Measurements from ENCODE around the gene ATP8B3. TPM values are rescaled to one million over a fixed set of nuclear protein-coding genes. Genes with fewer than 3 reads are reported as not detected.

The ATP8B3 gene
- total RNA-seq, 4 donors from 2014 or later, result 0.27 to 0.75 TPM; not detected in 2

DNA sequence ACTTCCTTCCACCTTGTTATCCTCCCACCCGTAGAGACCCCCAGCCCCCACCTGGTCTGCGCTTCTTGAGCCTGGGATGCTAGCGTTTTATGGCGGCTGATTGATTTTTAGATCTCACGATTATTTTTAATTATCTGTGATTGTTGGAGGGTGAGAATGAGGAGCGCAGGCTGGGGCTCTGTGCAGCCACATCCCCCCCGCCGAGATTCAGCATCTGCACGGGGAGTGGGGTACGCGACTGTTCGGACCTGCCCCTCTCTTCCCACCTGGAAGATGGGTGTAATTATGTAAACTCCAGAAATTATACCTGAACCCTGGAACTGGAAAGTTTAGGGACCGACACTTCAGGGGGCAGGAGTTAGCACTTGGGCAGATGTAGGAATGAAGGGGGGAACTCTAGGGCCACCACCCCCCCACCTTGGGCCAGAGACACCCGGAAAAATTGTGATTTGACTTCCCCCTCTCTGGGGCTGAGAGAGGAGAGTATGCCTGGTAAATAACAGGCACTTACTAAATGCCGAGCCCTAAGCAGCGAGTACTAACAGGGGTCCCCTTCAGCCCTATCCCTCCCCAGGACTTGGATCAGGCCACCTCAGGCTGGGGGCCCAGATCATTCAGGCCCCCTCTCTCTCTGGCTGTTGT, 60.6 kb downstream of the ATP8B3 start:
- intact Hi-C loops (cut with DNase I; ENCODE audit: low total_unique reads) (no loop called here), in situ Hi-C loops (cut with MboI; ENCODE audit: low pct_ligation_motif_present in 1 of 4, low pct_unique_long_range_greater_than_20kb in 1 of 4, low sequenced_read_pairs in 3 of 4) (no loop called here)
- peaks cover 18 to 29% (median 26%) of the 10 kb centered on the region in 4 donors for H3K4me1 ChIP-seq

DNA sequence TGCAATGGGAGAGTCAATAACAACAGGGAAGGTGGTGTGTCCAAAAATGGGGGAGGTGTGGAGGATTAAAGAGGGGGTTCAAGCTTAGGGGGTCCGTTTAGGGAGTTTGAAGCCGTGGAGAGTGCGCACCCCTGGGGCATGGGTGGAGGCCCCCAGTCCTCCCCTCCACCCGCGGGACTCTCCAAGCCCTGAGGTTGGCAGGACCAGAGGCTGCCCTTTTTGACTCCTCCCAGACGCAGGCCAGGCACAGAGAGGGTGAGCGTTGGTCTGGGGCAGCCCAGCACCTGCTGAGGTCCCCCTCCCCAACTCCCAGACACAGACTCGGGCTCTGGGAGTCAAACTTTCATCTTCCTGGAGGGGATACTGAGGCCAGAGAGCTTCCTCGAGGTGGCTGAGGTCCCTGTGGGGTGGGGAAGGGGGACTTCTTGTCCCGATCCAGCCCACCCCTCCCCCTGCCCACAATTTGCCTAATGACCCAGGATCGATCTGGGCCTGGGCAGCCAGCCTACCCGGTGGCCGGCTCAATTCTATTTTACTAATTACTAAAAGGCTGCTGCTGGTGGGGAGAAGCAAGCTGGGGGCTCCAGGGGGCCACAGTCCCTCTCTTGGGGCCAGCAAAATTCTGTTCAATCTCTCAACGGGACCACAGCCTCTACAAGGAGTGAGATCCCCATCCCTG, 61.6 kb downstream of the ATP8B3 start:
- in situ Hi-C loops (cut with MboI; ENCODE audit: low pct_ligation_motif_present in 1 of 4, low pct_unique_long_range_greater_than_20kb in 1 of 4, low sequenced_read_pairs in 3 of 4), result no loop called here
- Histone ChIP-seq H3K36me3 (no peaks in the 10 kb centered on the region), H3K27ac (no peak overlapping the region), H3K4me1 (peaks cover 18 to 29% (median 26%) of the 10 kb centered on the region in 4 donors), H3K27me3 (peaks cover 88% of the 10 kb centered on the region), H3K4me3 (no peak overlapping the region), H3K9me3 (no peaks in the 10 kb centered on the region)
- TF ChIP-seq POLR2A (IDR thresholded peaks at IDR 0.05), result no peak
- TF ChIP-seq, protein P1, sequence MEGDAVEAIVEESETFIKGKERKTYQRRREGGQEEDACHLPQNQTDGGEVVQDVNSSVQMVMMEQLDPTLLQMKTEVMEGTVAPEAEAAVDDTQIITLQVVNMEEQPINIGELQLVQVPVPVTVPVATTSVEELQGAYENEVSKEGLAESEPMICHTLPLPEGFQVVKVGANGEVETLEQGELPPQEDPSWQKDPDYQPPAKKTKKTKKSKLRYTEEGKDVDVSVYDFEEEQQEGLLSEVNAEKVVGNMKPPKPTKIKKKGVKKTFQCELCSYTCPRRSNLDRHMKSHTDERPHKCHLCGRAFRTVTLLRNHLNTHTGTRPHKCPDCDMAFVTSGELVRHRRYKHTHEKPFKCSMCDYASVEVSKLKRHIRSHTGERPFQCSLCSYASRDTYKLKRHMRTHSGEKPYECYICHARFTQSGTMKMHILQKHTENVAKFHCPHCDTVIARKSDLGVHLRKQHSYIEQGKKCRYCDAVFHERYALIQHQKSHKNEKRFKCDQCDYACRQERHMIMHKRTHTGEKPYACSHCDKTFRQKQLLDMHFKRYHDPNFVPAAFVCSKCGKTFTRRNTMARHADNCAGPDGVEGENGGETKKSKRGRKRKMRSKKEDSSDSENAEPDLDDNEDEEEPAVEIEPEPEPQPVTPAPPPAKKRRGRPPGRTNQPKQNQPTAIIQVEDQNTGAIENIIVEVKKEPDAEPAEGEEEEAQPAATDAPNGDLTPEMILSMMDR (IDR thresholded peaks at IDR 0.05), result no peak
- TF ChIP-seq EP300 (IDR thresholded peaks at IDR 0.05; ENCODE audit: low read depth), result no peak
- TF ChIP-seq POLR2AphosphoS5 (IDR thresholded peaks at IDR 0.05), result no peak
- intact Hi-C loops (cut with DNase I; ENCODE audit: low total_unique reads), result no loop called here
- DNase-seq, result no peak
- 0 to 6% methylated on average over 1 to 14 of the region's 14 CpGs for WGBS, 2 donors (ENCODE audit: low coverage in 1 of 2)

More for the DNA sequence above, 60.6 kb downstream of the ATP8B3 start:
- TF ChIP-seq EP300 (IDR thresholded peaks at IDR 0.05; ENCODE audit: low read depth), result no peak
- TF ChIP-seq, protein P1 (IDR thresholded peaks at IDR 0.05), result no peak
- no peak for TF ChIP-seq POLR2A (IDR thresholded peaks at IDR 0.05)
- TF ChIP-seq POLR2AphosphoS5 (IDR thresholded peaks at IDR 0.05), result no peak
- Histone ChIP-seq H3K27me3 (peaks cover 91% of the 10 kb centered on the region), H3K4me3 (no peak overlapping the region), H3K9me3 (no peaks in the 10 kb centered on the region), H3K27ac (no peak overlapping the region), H3K36me3 (no peaks in the 10 kb centered on the region)
- no peak for DNase-seq
- 0 to 10% methylated on average over 5 to 16 of the region's 16 CpGs for WGBS, 2 donors (ENCODE audit: low coverage in 1 of 2)

DNA sequence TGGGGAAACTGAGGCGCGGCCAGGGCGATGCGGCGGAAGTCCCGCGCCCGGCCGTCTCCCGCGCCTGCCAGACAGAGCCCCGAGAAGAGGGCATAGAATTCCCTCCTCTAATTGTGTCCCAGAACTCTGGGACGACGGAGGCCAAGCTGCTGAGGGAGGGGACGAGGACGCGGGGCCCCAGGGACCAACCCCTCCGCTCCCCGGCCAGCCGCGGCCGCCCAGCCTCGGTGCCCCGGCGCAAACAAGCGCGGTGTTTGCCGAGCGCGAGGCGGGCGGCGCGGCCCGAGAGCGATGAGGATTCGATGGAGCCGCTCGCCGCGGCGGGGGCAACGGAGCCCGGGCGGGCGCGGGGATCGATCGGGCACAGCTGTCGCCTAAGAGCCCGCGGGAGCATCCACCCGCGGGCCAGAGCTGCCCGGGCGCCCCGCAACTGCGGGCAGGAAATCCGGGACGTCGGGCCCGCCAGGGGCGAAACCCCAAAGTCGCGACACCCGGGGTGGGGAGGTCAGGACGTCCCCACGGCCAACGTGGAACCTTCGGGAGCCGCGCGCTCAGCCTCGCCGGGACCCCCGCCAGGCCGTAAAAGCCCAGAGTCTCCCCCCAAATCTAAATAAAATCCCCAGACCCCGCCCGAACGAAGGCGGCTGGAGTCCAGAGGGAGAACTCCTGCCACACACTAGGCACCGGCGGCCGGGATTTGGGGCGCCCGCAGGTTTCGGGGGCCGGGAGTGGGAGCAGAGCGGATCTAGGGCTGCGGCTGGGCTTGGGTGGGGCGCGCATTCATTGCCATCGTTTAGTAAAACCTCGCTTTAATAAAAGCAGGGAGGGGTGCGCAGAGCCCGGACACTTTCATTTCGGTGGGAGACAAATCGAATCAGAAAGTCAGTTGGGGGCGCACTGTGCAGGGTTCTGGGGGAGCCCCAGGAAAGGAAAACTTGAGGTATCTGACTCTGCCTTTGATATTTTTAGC, 62.4 kb downstream of the ATP8B3 start:
- intact Hi-C loops (cut with DNase I; ENCODE audit: low total_unique reads), result no loop called here
- H3K4me3 ChIP-seq, result peak overlapping the region in 2 of 4 donors; percentile 9 to 36
- 3% methylated on average over 47 of the region's 99 CpGs; no CpG with 5 or more reads in 1 of the 2 donors for WGBS, 2 donors (ENCODE audit: low coverage in 1 of 2)

More for the DNA sequence above, 62.4 kb downstream of the ATP8B3 start:
- peaks cover 88% of the 10 kb centered on the region for H3K27me3 ChIP-seq
- in situ Hi-C loops (cut with MboI; ENCODE audit: low pct_ligation_motif_present in 1 of 4, low pct_unique_long_range_greater_than_20kb in 1 of 4, low sequenced_read_pairs in 3 of 4), result no loop called here
- peaks cover 18 to 30% (median 27%) of the 10 kb centered on the region in 4 donors for H3K4me1 ChIP-seq
- DNase-seq, result no peak
- H3K36me3 ChIP-seq, result no peaks in the 10 kb centered on the region
- no peak overlapping the region for H3K27ac ChIP-seq
- H3K9me3 ChIP-seq, result no peaks in the 10 kb centered on the region
- no peak for TF ChIP-seq POLR2A (IDR thresholded peaks at IDR 0.05)
- TF ChIP-seq, protein P1 (IDR thresholded peaks at IDR 0.05), result no peak
- TF ChIP-seq POLR2AphosphoS5 (IDR thresholded peaks at IDR 0.05), result no peak
- no peak for TF ChIP-seq EP300 (IDR thresholded peaks at IDR 0.05; ENCODE audit: low read depth)
